ENCODE measurements around the gene PPIE. TPM values are rescaled to one million over a fixed set of nuclear protein-coding genes. Genes with fewer than 3 reads are reported as not detected.
"Not testable (repeated sequence)": the region's sequence is repeated elsewhere in the genome, so short reads cannot be mapped to it uniquely, and the experiment has no call there.

The PPIE gene
- total RNA-seq, 4 donors from 2014 or later: 21.5 to 36.9 (median 25.5) TPM

GRCh38 chr1:39795651-39796050 lies 57.0 kb downstream of the PPIE start:
- TF ChIP-seq POLR2A (IDR thresholded peaks at IDR 0.05) (no peak), CTCF (IDR thresholded peaks at IDR 0.05) (no peak)
- intact Hi-C loops (cut with DNase I; ENCODE audit: low total_unique reads): no loop called here
- DNase-seq (ENCODE audit: low spot score in 2 of 2): no peak
- 60 to 63% methylated on average over 1 of the region's 1 CpG for WGBS, 2 donors
- H3K4me3 ChIP-seq (ENCODE audit: low read depth, poor library complexity, severe bottlenecking): no peak overlapping the region

- peak; percentile 82 to 94 for DNase-seq (ENCODE audit: low spot score in 2 of 2)
- intact Hi-C loops (cut with DNase I; ENCODE audit: low total_unique reads); H3K4me3 ChIP-seq (ENCODE audit: low read depth, poor library complexity, severe bottlenecking): not testable (repeated sequence)
- WGBS, 2 donors: 44 to 48% methylated on average over 17 to 20 of the region's 26 CpGs
Measured at GRCh38 chr1:39798859-39799769, 60.4 kb downstream of the PPIE start.

- 0 to 10% methylated on average over 1 to 7 of the region's 8 CpGs for WGBS, 2 donors
- peak; percentile 44 to 93 for DNase-seq (ENCODE audit: low spot score in 2 of 2)
- TF ChIP-seq POLR2A (IDR thresholded peaks at IDR 0.05) (no peak), CTCF (IDR thresholded peaks at IDR 0.05) (peak in 1 of 3 donors; percentile 68)
- no peak overlapping the region for H3K4me3 ChIP-seq (ENCODE audit: low read depth, poor library complexity, severe bottlenecking)
- intact Hi-C loops (cut with DNase I; ENCODE audit: low total_unique reads): no loop called here
Measured at GRCh38 chr1:39799770-39800470, 61.2 kb downstream of the PPIE start.

GRCh38 chr1:39800471-39800835 lies 61.8 kb downstream of the PPIE start:
- DNase-seq (ENCODE audit: low spot score in 2 of 2): no peak
- no peak overlapping the region for H3K4me3 ChIP-seq (ENCODE audit: low read depth, poor library complexity, severe bottlenecking)
- no peak for TF ChIP-seq CTCF (IDR thresholded peaks at IDR 0.05)
- no peak for TF ChIP-seq POLR2A (IDR thresholded peaks at IDR 0.05)
- intact Hi-C loops (cut with DNase I; ENCODE audit: low total_unique reads): no loop called here
- 69 to 82% methylated on average over 3 of the region's 3 CpGs for WGBS, 2 donors

- no peak for DNase-seq (ENCODE audit: low spot score in 2 of 2)
- no peak overlapping the region for H3K4me3 ChIP-seq (ENCODE audit: low read depth, poor library complexity, severe bottlenecking)
- intact Hi-C loops (cut with DNase I; ENCODE audit: low total_unique reads): no loop called here
- 76 to 81% methylated on average over 14 of the region's 14 CpGs for WGBS, 2 donors
- TF ChIP-seq CTCF (IDR thresholded peaks at IDR 0.05) (no peak), POLR2A (IDR thresholded peaks at IDR 0.05) (no peak)
Measured at GRCh38 chr1:39802496-39803260, 64.0 kb downstream of the PPIE start.

GRCh38 chr1:39805385-39805784 lies 66.7 kb downstream of the PPIE start:
- no peak for TF ChIP-seq CTCF (IDR thresholded peaks at IDR 0.05)
- no peak for TF ChIP-seq POLR2A (IDR thresholded peaks at IDR 0.05)
- intact Hi-C loops (cut with DNase I; ENCODE audit: low total_unique reads): no loop called here
- 93 to 97% methylated on average over 2 of the region's 2 CpGs for WGBS, 2 donors
- no peak overlapping the region for H3K4me3 ChIP-seq (ENCODE audit: low read depth, poor library complexity, severe bottlenecking)
- no peak for DNase-seq (ENCODE audit: low spot score in 2 of 2)

Data from lower leg skin (tissue), 4 donors.